Inferior parietal cortex (tissue), 1 donor: Measurements from ENCODE around the gene RHBDD3.

ENCODE experiments used
- DNase-seq: peaks from one replicate; pipeline ENCODE4 v3.0.0-alpha.2; 2016; ENCODE audit errors: extremely low spot score

RHBDD3 gene

GRCh38 chr22:29267858-29268510 lies at the start of gene RHBDD3, which contains the start of gene EWSR1:
TSS of gene RHBDD3 (minus strand) at chr22:29267981. CDS start at chr22:29265626, 2,355 bp downstream.
TSS of gene EWSR1 (plus strand) at chr22:29268268. CDS start at chr22:29268337, 69 bp downstream.
- DNase-seq, result peak; percentile 96

DNA sequence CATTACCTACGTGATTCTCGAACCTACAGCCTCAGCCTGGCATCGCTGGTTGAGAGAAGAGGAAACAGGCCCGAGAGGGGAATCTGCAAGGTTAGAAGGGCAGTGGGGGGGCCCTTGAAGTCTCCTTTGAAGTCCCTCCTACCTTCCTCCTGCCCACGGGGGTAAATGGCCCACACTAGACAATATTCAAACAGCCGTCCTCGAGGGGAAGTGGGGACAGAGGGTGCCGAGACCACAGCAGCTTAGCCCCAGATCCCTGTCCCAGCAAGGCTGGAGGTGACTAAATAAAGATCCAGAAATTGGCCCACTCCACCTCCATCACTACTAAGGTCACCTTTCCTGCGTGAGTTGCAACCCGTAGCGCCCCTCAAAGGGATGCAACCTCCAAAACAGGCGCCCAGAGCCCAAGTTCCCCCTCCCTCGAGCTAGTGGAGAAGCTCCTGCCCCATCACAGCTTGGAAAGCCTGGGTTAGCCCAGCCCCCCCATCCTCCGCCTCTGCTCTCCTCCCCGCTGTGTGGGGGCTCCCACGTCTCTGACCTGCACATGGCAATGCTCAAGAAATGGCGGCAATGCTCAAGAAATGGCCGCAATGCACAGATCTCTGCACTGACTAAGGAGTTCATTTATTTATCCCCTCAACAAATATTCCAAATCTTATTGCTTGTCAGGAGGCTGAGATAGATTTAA lies 48.5 kb upstream of the RHBDD3 start:
- DNase-seq, result no peak

GRCh38 chr22:29315286-29316140 lies 47.7 kb upstream of the RHBDD3 start, which contains the start of gene RASL10A:
TSS of gene RASL10A (minus strand) at chr22:29315697. CDS start at chr22:29315246, 451 bp downstream.
- DNase-seq, result no peak

- DNase-seq, result no peak
These were observed 46.9 kb upstream of the RHBDD3 start for GRCh38 chr22:29314537-29315285.

- no peak for DNase-seq
These were observed 46.0 kb upstream of the RHBDD3 start for GRCh38 chr22:29313576-29314466.

DNA sequence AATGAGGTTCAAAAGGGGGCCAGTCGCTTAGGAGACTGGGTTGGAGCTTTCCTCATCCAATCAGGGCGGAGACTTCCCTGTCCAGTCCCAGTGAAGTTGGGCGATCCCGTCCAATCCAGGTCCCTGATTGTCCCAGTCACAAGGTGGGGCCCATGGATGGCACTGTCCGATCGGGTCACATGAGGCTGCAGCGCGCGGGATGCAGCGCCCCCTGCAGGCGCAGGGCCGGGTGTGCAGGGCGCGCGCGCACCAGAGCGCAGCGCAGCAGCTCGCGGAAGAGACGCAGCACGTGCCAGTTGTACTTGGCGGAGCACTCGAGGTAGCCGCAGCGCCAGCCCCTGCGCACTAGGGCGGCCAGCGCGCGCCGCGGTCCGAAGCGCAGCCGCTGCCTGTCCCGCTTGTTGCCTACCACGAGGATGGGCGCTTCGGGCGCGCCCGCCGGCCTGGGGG lies 45.4 kb upstream of the RHBDD3 start:
- no peak for DNase-seq

- no peak for DNase-seq
These were observed 44.7 kb upstream of the RHBDD3 start for GRCh38 chr22:29312218-29313125.

- no peak for DNase-seq
These were observed 43.9 kb upstream of the RHBDD3 start for GRCh38 chr22:29311464-29312217.

GRCh38 chr22:29310863-29311339 lies 43.1 kb upstream of the RHBDD3 start:
- peak; percentile 89 for DNase-seq

DNA sequence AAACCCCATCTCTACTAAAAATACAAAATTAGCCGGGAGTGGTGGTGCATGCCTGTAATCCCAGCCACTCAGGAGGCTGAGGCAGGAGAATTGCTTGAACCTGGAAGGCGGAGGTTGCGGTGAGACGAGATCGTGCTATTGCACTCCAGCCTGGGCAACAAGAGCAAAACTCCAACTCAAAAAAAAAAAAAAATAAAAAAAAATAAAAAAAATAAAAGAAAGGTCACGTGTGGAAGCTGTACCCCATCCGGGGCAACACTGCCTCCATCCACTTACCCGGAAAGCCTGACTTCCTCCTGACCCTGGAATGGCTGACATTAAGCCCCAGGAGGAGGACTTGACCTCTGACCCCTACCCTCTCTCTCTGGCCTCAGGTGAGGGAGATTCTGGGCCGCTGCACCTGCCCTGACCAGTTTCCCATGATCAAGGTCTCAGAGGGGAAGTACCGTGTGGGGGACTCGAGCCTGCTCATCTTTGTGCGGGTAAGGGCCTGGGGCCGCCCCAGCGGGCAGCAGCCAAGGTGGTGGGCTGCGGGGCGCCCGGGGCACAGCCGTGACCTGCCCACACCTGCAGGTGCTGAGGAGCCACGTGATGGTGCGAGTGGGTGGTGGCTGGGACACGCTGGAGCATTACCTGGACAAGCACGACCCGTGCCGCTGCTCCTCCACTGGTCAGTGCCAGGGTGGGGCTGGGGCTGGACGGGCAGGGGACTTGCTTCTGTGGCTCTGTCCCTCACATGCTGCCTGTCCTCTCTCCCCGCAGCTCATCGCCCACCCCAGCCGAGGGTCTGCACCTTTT lies 42.5 kb upstream of the RHBDD3 start:
- DNase-seq, result no peak

GRCh38 chr22:29309332-29310064 lies 41.7 kb upstream of the RHBDD3 start:
- DNase-seq, result no peak

- DNase-seq, result no peak
These were observed 41.0 kb upstream of the RHBDD3 start for GRCh38 chr22:29308791-29309262.

DNA sequence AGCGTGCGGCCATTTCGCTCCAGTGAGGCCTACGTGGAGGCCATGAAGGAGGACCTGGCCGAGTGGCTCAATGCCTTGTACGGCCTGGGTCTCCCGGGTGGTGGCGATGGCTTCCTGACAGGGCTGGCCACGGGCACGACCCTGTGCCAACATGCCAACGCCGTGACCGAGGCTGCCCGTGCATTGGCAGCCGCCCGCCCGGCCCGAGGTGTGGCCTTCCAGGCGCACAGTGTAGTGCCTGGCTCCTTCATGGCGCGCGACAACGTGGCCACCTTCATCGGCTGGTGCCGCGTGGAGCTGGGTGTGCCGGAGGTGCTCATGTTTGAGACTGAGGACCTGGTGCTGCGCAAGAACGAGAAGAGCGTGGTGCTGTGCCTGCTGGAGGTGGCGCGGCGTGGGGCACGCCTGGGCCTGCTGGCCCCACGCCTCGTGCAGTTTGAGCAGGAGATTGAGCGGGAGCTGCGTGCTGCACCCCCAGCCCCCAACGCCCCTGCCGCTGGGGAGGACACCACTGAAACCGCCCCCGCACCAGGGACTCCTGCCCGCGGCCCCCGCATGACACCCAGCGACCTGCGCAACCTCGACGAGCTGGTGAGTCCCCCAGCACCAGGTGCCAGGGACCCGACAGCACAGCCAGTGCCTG lies 40.5 kb upstream of the RHBDD3 start:
- no peak for DNase-seq

DNA sequence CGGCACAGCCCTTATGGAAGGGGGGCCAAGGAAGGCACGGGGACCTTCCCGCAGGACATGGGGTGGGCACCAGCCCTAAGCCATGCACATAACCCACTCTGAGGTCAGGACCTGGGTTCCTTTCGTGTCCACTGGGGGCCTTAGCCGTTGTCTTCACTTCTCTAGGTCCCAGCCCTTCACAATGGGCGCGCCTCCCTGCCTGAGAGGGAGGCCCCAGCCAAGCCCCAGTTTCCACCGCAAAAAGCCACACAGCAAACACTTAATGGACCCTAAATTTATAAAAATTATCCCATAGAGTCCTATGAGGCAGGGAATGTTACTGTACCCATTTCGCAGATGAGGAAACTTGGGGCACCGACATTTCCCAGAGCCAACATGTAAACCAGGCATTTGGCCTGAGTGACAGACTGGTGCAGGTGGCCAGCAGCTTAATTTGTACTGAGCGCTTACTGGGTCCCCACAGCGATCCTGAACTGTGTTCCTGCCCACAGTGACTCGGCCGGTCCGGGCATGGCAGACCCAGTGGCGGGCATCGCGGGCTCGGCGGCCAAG lies 39.9 kb upstream of the RHBDD3 start:
- DNase-seq, result no peak

- peak; percentile 68 for DNase-seq
These were observed 39.2 kb upstream of the RHBDD3 start for GRCh38 chr22:29306835-29307595.
